ENCODE measurements around the gene ZNF423. TPM values are rescaled to one million over a fixed set of nuclear protein-coding genes. Genes with fewer than 3 reads are reported as not detected.

The ZNF423 gene
- total RNA-seq, 4 donors from 2014 or later, result 7.0 to 19.7 (median 8.4) TPM

- WGBS, 2 donors (ENCODE audit: low coverage in 1 of 2), result 23% methylated on average over 4 of the region's 62 CpGs; no CpG with 5 or more reads in 1 of the 2 donors
- Histone ChIP-seq H3K27ac (peak overlapping the region in 3 of 4 donors; percentile 23 to 42 (median 24)), H3K27me3 (no peaks in the 10 kb centered on the region), H3K36me3 (peaks cover 0 to 3% of the 10 kb centered on the region in 2 donors), H3K4me3 (peak overlapping the region; percentile 7 to 48), H3K4me1 (peaks cover 0 to 26% (median 2%) of the 10 kb centered on the region in 3 donors), H3K9me3 (no peaks in the 10 kb centered on the region)
- peak; percentile 73 for ATAC-seq
- TF ChIP-seq POLR2AphosphoS5 (IDR thresholded peaks at IDR 0.05) (no peak), CTCF (IDR thresholded peaks at IDR 0.05) (peak in 3 of 4 experiments; percentile 79 to 98 (median 85))
Observed at GRCh38 chr16:49491771-49492761, 363.8 kb downstream of the ZNF423 start.

GRCh38 chr16:49491106-49491670 is 364.7 kb downstream of the ZNF423 start:
- Histone ChIP-seq H3K36me3 (peaks cover 0 to 3% of the 10 kb centered on the region in 2 donors), H3K27me3 (no peaks in the 10 kb centered on the region), H3K27ac (no peak overlapping the region), H3K4me3 (no peak overlapping the region), H3K4me1 (peaks cover 0 to 26% (median 2%) of the 10 kb centered on the region in 3 donors), H3K9me3 (no peaks in the 10 kb centered on the region)
- TF ChIP-seq EP300 (IDR thresholded peaks at IDR 0.05) (no peak), POLR2A (IDR thresholded peaks at IDR 0.05) (no peak), POLR2AphosphoS5 (IDR thresholded peaks at IDR 0.05) (no peak), CTCF (IDR thresholded peaks at IDR 0.05) (no peak)
- ATAC-seq, result no peak
- 78 to 81% methylated on average over 4 to 13 of the region's 20 CpGs for WGBS, 2 donors (ENCODE audit: low coverage in 1 of 2)

DNA sequence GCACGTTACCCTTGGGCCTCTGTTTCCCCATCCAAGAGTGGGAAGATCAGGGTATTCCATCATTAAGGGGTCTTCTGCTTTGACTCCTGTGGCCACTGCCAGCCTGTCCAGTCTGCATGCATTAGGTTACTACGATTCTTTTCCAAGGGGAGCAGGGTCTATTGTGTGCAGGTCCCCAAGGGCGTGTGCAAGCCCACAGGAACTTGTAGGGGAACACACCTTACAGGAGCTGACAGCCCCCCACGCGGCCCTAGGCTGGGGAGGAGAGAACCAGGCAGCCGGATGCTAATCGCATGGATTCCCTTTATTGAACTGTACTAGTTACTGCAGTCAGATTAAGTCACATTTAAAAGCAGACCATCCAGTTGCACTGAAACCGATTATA is 365.6 kb downstream of the ZNF423 start:
- H3K27me3 ChIP-seq, result no peaks in the 10 kb centered on the region
- H3K4me1 ChIP-seq, result peaks cover 0 to 26% (median 2%) of the 10 kb centered on the region in 3 donors
- no peak for ATAC-seq
- WGBS, 2 donors (ENCODE audit: low coverage in 1 of 2), result 94 to 95% methylated on average over 4 to 5 of the region's 8 CpGs
- TF ChIP-seq CTCF (IDR thresholded peaks at IDR 0.05), result no peak
- no peak for TF ChIP-seq EP300 (IDR thresholded peaks at IDR 0.05)
- no peak overlapping the region for H3K4me3 ChIP-seq
- H3K27ac ChIP-seq, result no peak overlapping the region
- no peaks in the 10 kb centered on the region for H3K9me3 ChIP-seq
- peaks cover 0 to 3% of the 10 kb centered on the region in 2 donors for H3K36me3 ChIP-seq

DNA sequence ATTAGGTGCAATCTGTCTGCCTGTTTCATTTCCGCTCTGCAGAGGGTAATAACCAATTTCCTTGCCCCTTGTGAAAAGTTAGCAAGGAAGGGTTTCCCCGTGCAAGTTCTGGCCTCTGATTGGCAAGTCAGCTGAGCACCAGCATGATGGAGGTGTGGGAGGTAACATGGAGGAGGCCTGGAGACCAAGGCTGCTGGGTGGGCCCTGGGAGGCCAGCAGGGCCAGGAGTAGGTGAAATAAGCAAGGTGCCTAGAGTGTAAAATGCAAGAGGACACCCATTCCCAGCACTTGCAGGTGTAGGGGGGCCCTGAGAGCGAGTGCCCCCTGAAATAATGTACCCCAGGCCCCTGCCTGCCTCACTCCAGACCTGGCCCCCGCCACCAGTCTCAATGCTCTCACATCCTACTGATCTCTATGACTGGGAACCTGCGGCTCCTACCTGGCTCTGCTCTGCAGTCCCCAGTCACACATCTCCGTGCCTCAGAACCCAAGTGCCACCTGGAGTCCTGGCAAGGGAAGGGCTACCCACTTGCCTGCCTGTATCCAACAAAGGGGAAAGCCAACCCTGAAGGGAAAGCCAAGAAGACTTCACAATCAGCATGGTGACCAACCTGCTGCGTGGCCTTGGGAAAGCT is 366.1 kb downstream of the ZNF423 start:
- H3K36me3 ChIP-seq, result peaks cover 0 to 3% of the 10 kb centered on the region in 2 donors
- no peak for TF ChIP-seq POLR2AphosphoS5 (IDR thresholded peaks at IDR 0.05)
- no peak for TF ChIP-seq EP300 (IDR thresholded peaks at IDR 0.05)
- no peak for TF ChIP-seq POLR2A (IDR thresholded peaks at IDR 0.05)
- no peak for TF ChIP-seq CTCF (IDR thresholded peaks at IDR 0.05)
- peaks cover 0 to 24% (median 2%) of the 10 kb centered on the region in 3 donors for H3K4me1 ChIP-seq
- no peak for ATAC-seq
- H3K9me3 ChIP-seq, result no peaks in the 10 kb centered on the region
- 100% methylated on average over 1 of the region's 7 CpGs for WGBS, 2 donors (ENCODE audit: low coverage in 1 of 2)
- H3K27me3 ChIP-seq, result no peaks in the 10 kb centered on the region
- H3K4me3 ChIP-seq, result no peak overlapping the region
- no peak overlapping the region for H3K27ac ChIP-seq
